NB4 (cell line): ENCODE data around the gene EID1.
A peak's percentile ranks its signal among the peaks of the same experiment; 100 is the strongest.

ENCODE experiments used
- DNase-seq: peaks from one replicate; pipeline ENCODE4 v3.0.0; 2010; ENCODE audit warnings: low read depth
- H3K4me3 ChIP-seq: one replicate; pipeline ENCODE4 v1.5.1; 2011; ENCODE audit warnings: mild to moderate bottlenecking, low read depth, low read length, moderate library complexity
- CTCF ChIP-seq: IDR thresholded peaks from one replicate; pipeline ENCODE4 v1.5.1; 2012; ENCODE audit warnings: low read depth, low read length
- MAX ChIP-seq: IDR thresholded peaks from 2 replicates; pipeline ENCODE4 v1.6.1; 2011; ENCODE audit warnings: low read depth, low read length
- MYC ChIP-seq: IDR thresholded peaks from 2 replicates; pipeline ENCODE4 v1.6.1; 2011; ENCODE audit warnings: low read depth, low read length
- POLR2A ChIP-seq: IDR thresholded peaks from 2 replicates; pipeline ENCODE4 v1.6.1; 2011; ENCODE audit warnings: mild to moderate bottlenecking; ENCODE audit not compliant: insufficient read length; ENCODE audit errors: extremely low read depth

Gene EID1

GRCh38 chr15:48928877-48929538 lies 51.1 kb downstream of the EID1 start:
- no peak overlapping the region for H3K4me3 ChIP-seq
- peak; percentile 20 for DNase-seq
- TF ChIP-seq MYC, result no peak

GRCh38 chr15:48929661-48930060 lies 51.7 kb downstream of the EID1 start:
- no peak for DNase-seq
- H3K4me3 ChIP-seq, result no peak overlapping the region
- no peak for TF ChIP-seq MYC
- TF ChIP-seq MAX, result no peak
- TF ChIP-seq POLR2A, result no peak
- no peak for TF ChIP-seq CTCF
